Loucy (cell line): ENCODE measurements around the gene NES.
A peak's percentile ranks its signal among the peaks of the same experiment; 100 is the strongest.

Experiments
- H2AFZ ChIP-seq: fragments of 200-600 bp; sonication (generic); 2 replicates; pipeline ENCODE4 v1.6.0; 2016; ENCODE audit warnings: antibody characterized with exemption, mild to moderate bottlenecking, low read length, moderate library complexity
- H3F3A ChIP-seq: fragments of 200-600 bp; 2 replicates; pipeline ENCODE4 v1.6.0; 2016; ENCODE audit warnings: antibody characterized with exemption, low read depth, mild to moderate bottlenecking
- H3K27me3 ChIP-seq: fragments of 200-600 bp; sonication (generic); 2 replicates; pipeline ENCODE4 v1.6.1; 2014; ENCODE audit warnings: low read length, mild to moderate bottlenecking; ENCODE audit not compliant: insufficient read depth, poor library complexity, severe bottlenecking
- H3K36me3 ChIP-seq: fragments of 200-600 bp; sonication (generic); 2 replicates; pipeline ENCODE4 v1.6.1; 2016; ENCODE audit warnings: low read length; ENCODE audit not compliant: insufficient read depth
- H3K4me1 ChIP-seq: fragments of 200-600 bp; sonication (generic); 2 replicates; pipeline ENCODE4 v1.5.1; 2014; ENCODE audit warnings: low read length, mild to moderate bottlenecking; ENCODE audit not compliant: insufficient read depth, poor library complexity, severe bottlenecking
- H3K4me2 ChIP-seq: fragments of 200-600 bp; sonication (generic); 2 replicates; pipeline ENCODE4 v1.6.0; 2014; ENCODE audit warnings: antibody characterized with exemption, low read length, low read depth, mild to moderate bottlenecking; ENCODE audit not compliant: poor library complexity, severe bottlenecking
- H3K4me3 ChIP-seq: fragments of 200-600 bp; sonication (generic); 2 replicates; pipeline ENCODE4 v1.5.1; 2014; ENCODE audit warnings: low read length, mild to moderate bottlenecking, mixed read lengths; ENCODE audit not compliant: poor library complexity, severe bottlenecking
- H3K79me2 ChIP-seq: fragments of 200-600 bp; sonication (generic); 2 replicates; pipeline ENCODE4 v1.6.1; 2014; ENCODE audit warnings: low read length; ENCODE audit not compliant: insufficient read depth
- H3K9ac ChIP-seq: fragments of 200-600 bp; sonication (generic); 2 replicates; pipeline ENCODE4 v1.6.0; 2014; ENCODE audit warnings: mild to moderate bottlenecking, low read depth, low read length, moderate library complexity; ENCODE audit not compliant: poor library complexity, severe bottlenecking
- H3K9me2 ChIP-seq: fragments of 200-600 bp; sonication (generic); replicated peaks from 2 replicates; pipeline ENCODE4 v1.6.1; 2016; ENCODE audit warnings: low read depth, low read length, mixed read lengths
- H3K9me3 ChIP-seq: fragments of 200-600 bp; sonication (generic); 2 replicates; pipeline ENCODE4 v1.6.1; 2014; ENCODE audit warnings: mild to moderate bottlenecking, antibody characterized with exemption, low read length, low read depth; ENCODE audit not compliant: insufficient read depth
- H4K20me1 ChIP-seq: fragments of 200-600 bp; sonication (generic); 2 replicates; pipeline ENCODE4 v1.6.0; 2014; ENCODE audit warnings: antibody characterized with exemption, low read length, mild to moderate bottlenecking; ENCODE audit not compliant: insufficient read depth, poor library complexity, severe bottlenecking
- CTCF ChIP-seq: fragments of 200-600 bp; sonication (generic); conservative IDR thresholded peaks from 2 replicates; pipeline ENCODE4 v1.5.1; 2014; ENCODE audit warnings: mild to moderate bottlenecking, antibody characterized with exemption, low read length
- EZH2phosphoT487 ChIP-seq: fragments of 200-600 bp; IDR thresholded peaks from 2 replicates; pipeline ENCODE4 v1.6.1; 2018; ENCODE audit warnings: antibody characterized with exemption, mild to moderate bottlenecking, moderate library complexity, borderline replicate concordance

NES gene

GRCh38 chr1:156652992-156653355 is 24.2 kb downstream of the NES start:
- Histone ChIP-seq H3K4me1 (peaks cover 3% of the 10 kb centered on the region), H3K4me2 (no peak overlapping the region), H2AFZ (no peak overlapping the region), H3K27me3 (no peaks in the 10 kb centered on the region), H4K20me1 (no peaks in the 10 kb centered on the region), H3K9ac (no peak overlapping the region), H3K9me3 (no peaks in the 10 kb centered on the region), H3K79me2 (no peaks in the 10 kb centered on the region), H3K4me3 (no peak overlapping the region), H3K9me2 (no peaks in the 10 kb centered on the region), H3F3A (no peaks in the 10 kb centered on the region), H3K36me3 (no peaks in the 10 kb centered on the region)
- TF ChIP-seq CTCF (no peak), EZH2phosphoT487 (no peak)

- Histone ChIP-seq H3K27me3 (no peaks in the 10 kb centered on the region), H3K79me2 (no peaks in the 10 kb centered on the region), H3K9me2 (no peaks in the 10 kb centered on the region), H3K9ac (no peak overlapping the region), H3F3A (no peaks in the 10 kb centered on the region), H3K4me3 (no peak overlapping the region), H3K4me2 (no peak overlapping the region), H4K20me1 (no peaks in the 10 kb centered on the region), H3K9me3 (no peaks in the 10 kb centered on the region), H3K4me1 (no peaks in the 10 kb centered on the region), H3K36me3 (no peaks in the 10 kb centered on the region), H2AFZ (no peak overlapping the region)
- TF ChIP-seq CTCF (no peak), EZH2phosphoT487 (no peak)
Observed at GRCh38 chr1:156652131-156652991, 24.8 kb downstream of the NES start.

- no peaks in the 10 kb centered on the region for H3K9me3 ChIP-seq
- no peaks in the 10 kb centered on the region for H3K36me3 ChIP-seq
- H3K79me2 ChIP-seq: no peaks in the 10 kb centered on the region
- H3K4me2 ChIP-seq: no peak overlapping the region
- peaks cover 6% of the 10 kb centered on the region for H3K4me1 ChIP-seq
- H3F3A ChIP-seq: no peaks in the 10 kb centered on the region
- no peaks in the 10 kb centered on the region for H3K27me3 ChIP-seq
- H3K9me2 ChIP-seq: no peaks in the 10 kb centered on the region
- TF ChIP-seq CTCF: 0 out of 2 replicates have a peak, but pooled peaks have one; percentile 12
- TF ChIP-seq EZH2phosphoT487: no peak
- no peaks in the 10 kb centered on the region for H4K20me1 ChIP-seq
- H3K4me3 ChIP-seq: no peak overlapping the region
- H3K9ac ChIP-seq: no peak overlapping the region
- H2AFZ ChIP-seq: no peak overlapping the region
Observed at GRCh38 chr1:156648951-156649350, 28.3 kb downstream of the NES start.
